Left ventricle myocardium inferior (tissue), 1 donor: ENCODE results near the gene PXK. TPM values are rescaled to one million over a fixed set of nuclear protein-coding genes. Genes with fewer than 3 reads are reported as not detected.

Source experiments
- DNase-seq: peaks from one replicate; pipeline ENCODE4 v3.0.0-alpha.2; 2020
- H3K27ac ChIP-seq: fragments of 200-600 bp; replicated peaks from 2 replicates; pipeline ENCODE4 v1.8.0; 2021
- H3K27me3 ChIP-seq: fragments of 200-600 bp; 2 replicates; pipeline ENCODE4 v1.8.0; 2021; ENCODE audit warnings: low read depth
- H3K36me3 ChIP-seq: fragments of 200-600 bp; 2 replicates; pipeline ENCODE4 v1.8.0; 2021
- H3K4me1 ChIP-seq: fragments of 200-600 bp; 2 replicates; pipeline ENCODE4 v1.8.0; 2021
- H3K4me3 ChIP-seq: fragments of 200-600 bp; 2 replicates; pipeline ENCODE4 v1.8.0; 2021; ENCODE audit warnings: mild to moderate bottlenecking, moderate library complexity
- H3K9me3 ChIP-seq: fragments of 200-600 bp; replicated peaks from 2 replicates; pipeline ENCODE4 v1.8.0; 2021
- intact Hi-C: fragments of 100-400 bp; cut with micrococcal nuclease; formaldehyde crosslinking; loops from one replicate; pipeline ENCODE4 v1.11.0; 2022
- total RNA-seq: library from RNA; stranded (reverse); fragmentation: NEBNext Ultra II Directional; extraction: Animal tissue kit (Norgen Biotek cat#: 25700); gene quantifications from one replicate; pipeline ENCODE4 v1.2.1, GENCODE V29; 2021
- TF ChIP-seq, protein P1 (sequence below): fragments of 200-600 bp; IDR thresholded peaks from 2 replicates; pipeline ENCODE4 v1.8.0; 2021; ENCODE audit warnings: antibody characterized with exemption, mild to moderate bottlenecking, borderline replicate concordance
- donor health status: DM: no; HTN: yes; CAD: no; lungs with severe emphysema.

Gene PXK
- total RNA-seq, 1 donor from 2014 or later: 9.2 TPM

- no peaks in the 10 kb centered on the region for H3K9me3 ChIP-seq
- no peak overlapping the region for H3K4me3 ChIP-seq
- no peak for DNase-seq
- H3K36me3 ChIP-seq: peaks cover 16% of the 10 kb centered on the region
- intact Hi-C loops: no loop called here
- H3K4me1 ChIP-seq: peaks cover 26% of the 10 kb centered on the region
- H3K27me3 ChIP-seq: no peaks in the 10 kb centered on the region
- no peak overlapping the region for H3K27ac ChIP-seq
- TF ChIP-seq, protein P1, sequence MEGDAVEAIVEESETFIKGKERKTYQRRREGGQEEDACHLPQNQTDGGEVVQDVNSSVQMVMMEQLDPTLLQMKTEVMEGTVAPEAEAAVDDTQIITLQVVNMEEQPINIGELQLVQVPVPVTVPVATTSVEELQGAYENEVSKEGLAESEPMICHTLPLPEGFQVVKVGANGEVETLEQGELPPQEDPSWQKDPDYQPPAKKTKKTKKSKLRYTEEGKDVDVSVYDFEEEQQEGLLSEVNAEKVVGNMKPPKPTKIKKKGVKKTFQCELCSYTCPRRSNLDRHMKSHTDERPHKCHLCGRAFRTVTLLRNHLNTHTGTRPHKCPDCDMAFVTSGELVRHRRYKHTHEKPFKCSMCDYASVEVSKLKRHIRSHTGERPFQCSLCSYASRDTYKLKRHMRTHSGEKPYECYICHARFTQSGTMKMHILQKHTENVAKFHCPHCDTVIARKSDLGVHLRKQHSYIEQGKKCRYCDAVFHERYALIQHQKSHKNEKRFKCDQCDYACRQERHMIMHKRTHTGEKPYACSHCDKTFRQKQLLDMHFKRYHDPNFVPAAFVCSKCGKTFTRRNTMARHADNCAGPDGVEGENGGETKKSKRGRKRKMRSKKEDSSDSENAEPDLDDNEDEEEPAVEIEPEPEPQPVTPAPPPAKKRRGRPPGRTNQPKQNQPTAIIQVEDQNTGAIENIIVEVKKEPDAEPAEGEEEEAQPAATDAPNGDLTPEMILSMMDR: no peak
Measured at GRCh38 chr3:58345457-58345856, 12.8 kb downstream of the PXK start.

- Histone ChIP-seq H3K27me3 (no peaks in the 10 kb centered on the region), H3K4me3 (no peak overlapping the region), H3K9me3 (no peaks in the 10 kb centered on the region), H3K4me1 (peaks cover 28% of the 10 kb centered on the region), H3K27ac (no peak overlapping the region), H3K36me3 (peaks cover 11% of the 10 kb centered on the region)
- TF ChIP-seq, protein P1: no peak
- no peak for DNase-seq
- intact Hi-C loops: no loop called here
Measured at GRCh38 chr3:58346368-58346767, 13.7 kb downstream of the PXK start.

- no peaks in the 10 kb centered on the region for H3K36me3 ChIP-seq
- H3K9me3 ChIP-seq: no peaks in the 10 kb centered on the region
- no peak for DNase-seq
- TF ChIP-seq, protein P1: no peak
- peaks cover 37% of the 10 kb centered on the region for H3K4me1 ChIP-seq
- H3K27ac ChIP-seq: no peak overlapping the region
- intact Hi-C loops: no loop called here
- H3K27me3 ChIP-seq: no peaks in the 10 kb centered on the region
- H3K4me3 ChIP-seq: no peak overlapping the region
Measured at GRCh38 chr3:58347984-58348383, 15.3 kb downstream of the PXK start.

- Histone ChIP-seq H3K27me3 (no peaks in the 10 kb centered on the region), H3K9me3 (no peaks in the 10 kb centered on the region), H3K4me1 (peaks cover 32% of the 10 kb centered on the region), H3K27ac (no peak overlapping the region), H3K4me3 (no peak overlapping the region), H3K36me3 (no peaks in the 10 kb centered on the region)
- TF ChIP-seq, protein P1: no peak
- intact Hi-C loops: no loop called here
- no peak for DNase-seq
Measured at GRCh38 chr3:58349792-58350626, 17.3 kb downstream of the PXK start.

DNA sequence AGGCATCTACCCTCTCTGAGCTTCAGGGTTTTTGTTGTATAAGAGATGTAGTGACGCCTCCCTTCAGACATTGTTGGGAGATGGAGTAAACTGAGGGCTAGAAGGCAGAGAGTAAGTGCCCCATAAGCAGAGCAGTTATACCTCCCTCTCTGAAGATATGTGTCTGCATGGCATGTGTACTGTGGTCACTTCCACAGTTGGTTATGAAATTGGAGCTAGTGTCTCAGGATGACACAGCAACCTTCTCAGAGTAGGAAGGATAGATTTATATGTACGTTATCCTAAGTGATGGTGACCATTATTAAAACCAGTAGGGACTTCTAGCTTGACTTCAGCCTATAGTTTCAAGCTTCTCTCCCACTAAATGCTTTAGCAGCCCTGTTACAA lies 17.9 kb downstream of the PXK start:
- Histone ChIP-seq H3K4me1 (peaks cover 29% of the 10 kb centered on the region), H3K36me3 (no peaks in the 10 kb centered on the region), H3K9me3 (no peaks in the 10 kb centered on the region), H3K27me3 (no peaks in the 10 kb centered on the region), H3K4me3 (no peak overlapping the region), H3K27ac (no peak overlapping the region)
- TF ChIP-seq, protein P1: no peak
- no peak for DNase-seq
- intact Hi-C loops: no loop called here
